HG02678 (cell line): ENCODE data around the gene TCF25.
A peak's percentile ranks its signal among the peaks of the same experiment; 100 is the strongest.
"Not testable (repeated sequence)": the region's sequence is repeated elsewhere in the genome, so short reads cannot be mapped to it uniquely, and the experiment has no call there.

Experiments used
- ATAC-seq: cut with Tn5 transposase; IDR thresholded peaks from one replicate; pipeline ENCODE4 v1.9.1; 2021; ENCODE audit warnings: mild to moderate bottlenecking, moderate library complexity; ENCODE audit not compliant: unreplicated experiment

TCF25 gene

GRCh38 chr16:89904606-89905510 is 31.5 kb downstream of the TCF25 start:
- no peak for ATAC-seq

DNA sequence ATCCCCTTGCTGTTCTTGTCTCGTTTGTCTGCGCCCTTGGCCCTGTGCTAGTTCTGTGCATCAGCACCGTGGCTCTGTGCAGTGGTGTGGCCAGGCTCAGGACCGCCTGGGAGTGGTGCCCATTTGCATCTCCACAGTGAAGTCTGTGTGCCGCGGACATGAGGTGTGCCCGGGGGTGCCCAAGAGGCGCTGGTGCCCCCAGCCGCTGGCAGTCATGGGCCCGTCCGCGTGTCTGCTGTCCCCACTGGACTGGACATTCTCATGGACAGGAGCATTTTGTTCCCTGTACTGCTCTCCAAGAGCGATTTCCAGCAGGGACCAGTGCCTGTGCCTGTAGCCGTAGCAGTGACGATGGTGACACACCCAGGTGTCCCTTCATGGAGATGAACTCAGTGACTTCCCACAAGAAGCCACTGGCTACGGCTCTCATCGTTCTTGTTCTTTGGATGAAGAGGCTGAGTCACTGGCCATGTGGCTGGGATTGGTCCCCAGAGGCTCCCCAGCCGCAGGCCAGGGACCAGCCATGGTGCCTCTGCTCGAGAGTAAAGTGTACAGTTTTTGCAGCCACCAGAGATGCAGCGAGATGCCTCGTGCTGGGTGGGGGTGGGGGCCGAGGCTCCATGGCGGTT is 32.2 kb downstream of the TCF25 start:
- ATAC-seq: no peak

- ATAC-seq: no peak
These were observed 33.0 kb downstream of the TCF25 start for GRCh38 chr16:89906140-89907025.

- no peak for ATAC-seq
These were observed 33.8 kb downstream of the TCF25 start for GRCh38 chr16:89907055-89907814.

DNA sequence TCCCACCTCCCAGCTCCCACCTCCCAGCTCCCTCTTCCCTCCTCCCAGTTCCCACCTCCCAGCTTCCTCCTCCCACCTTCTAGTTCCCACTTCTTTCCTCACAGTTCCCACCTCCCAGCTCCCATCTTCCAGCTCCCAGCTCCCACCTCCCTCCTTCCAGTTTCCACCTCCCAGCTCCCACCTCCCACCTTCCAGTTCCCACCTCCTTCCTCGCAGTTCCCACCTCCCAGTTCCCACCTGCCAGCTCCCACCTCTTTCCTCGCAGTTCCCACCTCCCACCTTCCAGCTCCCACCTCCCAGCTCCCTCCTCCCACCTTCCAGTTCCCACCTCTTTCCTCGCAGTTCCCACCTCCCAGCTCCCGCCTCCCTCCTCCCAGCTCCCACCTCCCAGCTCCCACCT is 34.8 kb downstream of the TCF25 start:
- ATAC-seq: no peak

DNA sequence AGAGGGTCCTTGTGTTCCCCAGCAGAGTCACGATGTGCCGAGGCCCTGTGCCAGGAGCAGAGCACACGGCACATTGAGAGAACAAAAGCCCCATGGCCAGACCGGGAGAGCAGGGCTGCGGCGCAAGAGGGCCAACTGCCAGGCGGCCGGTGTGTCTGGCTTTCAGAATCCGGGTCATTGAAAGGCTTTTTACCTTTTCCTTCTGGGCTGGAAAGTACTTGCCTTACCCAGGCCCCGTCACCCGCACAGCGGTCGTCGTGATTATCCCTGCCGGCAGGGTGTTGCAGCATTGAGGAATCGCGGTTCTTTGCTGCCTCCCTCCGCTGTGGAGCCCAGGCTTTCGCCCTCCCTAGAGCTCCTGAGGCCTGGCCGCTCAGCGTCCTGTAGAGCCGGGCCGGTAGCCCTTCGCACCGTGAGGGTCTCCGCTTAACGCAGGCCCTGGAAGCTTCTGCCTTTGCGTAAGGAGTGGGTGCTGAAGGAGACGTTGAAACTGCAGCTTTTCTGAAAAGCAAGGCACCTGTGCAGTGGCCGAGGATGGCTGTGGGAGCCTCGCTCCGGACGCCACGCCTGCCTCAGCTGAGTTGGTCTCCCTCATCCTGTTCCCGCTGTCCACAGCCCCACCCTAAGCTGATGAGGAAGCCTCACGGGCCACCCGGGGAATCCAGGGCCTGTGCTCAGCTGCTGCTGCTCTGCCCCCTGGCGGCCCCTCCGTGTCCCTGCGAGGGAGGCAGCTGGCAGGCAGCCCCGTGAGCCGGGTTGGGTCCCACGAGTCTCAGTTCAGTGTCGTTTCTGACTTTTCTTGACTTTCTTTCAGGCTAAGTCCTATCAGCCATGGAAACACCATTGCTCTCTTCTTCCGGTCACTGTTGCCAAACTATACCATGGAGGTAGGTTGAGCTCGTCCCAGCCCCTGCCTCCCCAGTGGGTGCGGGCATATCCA is 36.7 kb downstream of the TCF25 start:
- ATAC-seq: no peak

DNA sequence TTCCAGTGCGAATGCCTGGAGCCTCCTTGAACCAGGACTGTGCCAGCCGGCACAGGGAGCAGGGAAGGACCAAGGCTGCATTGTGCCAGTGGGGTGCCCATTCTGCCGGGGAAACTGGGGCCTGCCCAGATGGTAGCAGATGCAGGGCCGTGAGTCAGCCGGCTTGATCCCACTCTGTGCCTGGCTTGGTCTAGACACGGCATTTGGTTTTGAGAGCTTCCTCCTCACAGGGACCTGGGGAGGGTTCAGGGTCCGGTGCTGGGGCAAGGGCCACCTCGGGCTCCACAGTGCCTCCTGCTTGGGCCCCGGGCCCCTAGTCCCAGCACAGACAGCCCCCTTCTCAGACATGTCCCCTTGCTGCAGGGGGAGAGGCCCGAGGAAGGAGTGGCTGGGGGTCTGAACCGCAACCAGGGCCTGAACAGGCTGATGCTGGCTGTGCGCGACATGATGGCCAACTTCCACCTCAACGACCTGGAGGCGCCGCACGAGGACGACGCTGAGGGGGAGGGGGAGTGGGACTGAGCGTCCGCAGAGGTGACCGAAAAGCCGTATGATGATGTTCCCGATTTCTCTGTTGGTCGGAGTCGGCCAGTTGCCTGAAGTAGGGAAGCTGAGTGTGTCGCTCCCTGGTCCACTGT is 37.4 kb downstream of the TCF25 start:
- ATAC-seq: no peak

DNA sequence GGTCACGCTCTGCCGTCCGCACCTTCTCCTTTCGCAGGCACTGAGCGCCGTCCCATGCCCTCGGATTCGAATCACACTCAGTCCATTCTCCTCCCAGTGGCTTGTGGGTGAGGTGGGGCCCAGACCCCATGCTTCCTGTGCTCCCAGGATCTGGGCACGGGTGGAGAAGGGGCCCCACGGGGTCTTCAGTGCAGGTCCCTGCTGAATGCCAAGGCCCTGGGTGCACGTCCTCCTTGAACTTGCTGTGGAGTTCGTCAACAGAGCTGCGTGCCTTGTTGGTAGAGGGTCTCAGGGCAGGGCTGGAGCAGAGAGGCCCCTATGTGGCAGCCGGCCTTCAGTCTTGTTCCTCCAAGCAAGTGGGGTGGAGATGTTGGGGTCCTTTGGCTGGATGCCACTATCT is 38.0 kb downstream of the TCF25 start:
- ATAC-seq: no peak

- ATAC-seq: no peak
These were observed 38.8 kb downstream of the TCF25 start for GRCh38 chr16:89912143-89912542.

DNA sequence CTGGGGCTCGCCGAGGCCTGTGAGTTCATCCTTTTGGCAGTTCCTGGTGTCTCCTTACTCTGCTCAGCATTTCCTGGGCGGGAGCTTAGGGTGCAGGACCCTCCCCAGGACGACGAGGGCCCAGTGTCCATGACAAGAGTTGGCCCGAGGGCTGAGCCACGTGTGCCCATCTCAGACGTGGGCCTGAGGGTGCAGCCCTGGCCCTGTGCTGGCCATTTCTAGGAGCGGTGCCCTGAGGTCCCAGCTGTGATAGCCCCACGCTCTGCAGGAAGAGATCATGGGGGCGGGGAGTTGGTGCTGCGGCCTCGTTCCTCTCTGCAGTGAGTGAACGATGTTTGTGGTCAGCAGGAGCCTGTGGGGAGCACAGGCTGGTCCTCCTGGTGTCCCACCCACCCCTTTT is 39.2 kb downstream of the TCF25 start:
- no peak for ATAC-seq

DNA sequence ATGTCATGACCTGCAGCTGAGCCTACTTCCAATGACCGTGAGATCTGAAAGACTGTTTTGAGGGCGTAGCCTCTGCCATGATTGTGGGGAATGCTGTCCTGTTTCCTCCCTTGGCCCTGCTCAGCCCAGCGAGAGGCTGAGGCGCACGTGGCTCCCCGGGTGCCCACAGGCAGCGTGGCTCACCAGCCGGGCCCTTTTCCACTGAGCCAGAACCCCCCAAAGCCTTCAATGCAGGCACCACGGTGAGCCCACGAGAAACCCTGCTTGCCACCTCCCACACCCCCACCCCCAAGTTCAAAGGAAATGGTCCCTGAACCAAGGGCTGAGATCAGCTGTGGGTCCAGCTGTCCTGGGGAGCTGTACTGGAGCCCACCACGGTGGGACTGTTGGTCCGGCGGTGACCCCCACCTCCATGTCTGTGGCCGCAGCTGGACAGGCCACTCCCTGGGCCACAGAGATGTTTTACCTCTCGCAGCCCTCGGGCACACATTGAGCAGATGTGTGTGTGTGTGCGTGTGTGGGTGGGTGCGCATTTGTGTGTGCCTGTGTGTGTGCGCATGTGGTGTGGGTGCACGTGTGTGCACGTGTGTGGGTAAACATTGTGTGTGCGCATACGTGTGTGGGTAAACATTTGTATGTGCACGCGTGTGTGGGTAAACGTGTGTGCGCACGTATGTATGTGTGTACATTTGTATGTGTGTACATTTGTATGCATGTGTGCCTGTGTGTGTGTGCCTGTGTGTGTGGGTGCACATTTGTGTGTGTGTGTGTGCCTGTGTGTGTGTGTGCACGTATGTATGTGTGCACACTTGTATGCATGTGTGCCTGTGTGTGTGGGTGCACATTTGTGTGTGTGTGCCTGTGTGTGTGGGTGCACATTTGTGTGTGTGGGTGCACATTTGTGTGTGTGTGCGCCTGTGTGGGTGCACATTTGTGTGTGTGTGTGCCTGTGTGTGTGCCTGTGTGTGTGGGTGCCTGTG is 40.3 kb downstream of the TCF25 start:
- no peak for ATAC-seq

DNA sequence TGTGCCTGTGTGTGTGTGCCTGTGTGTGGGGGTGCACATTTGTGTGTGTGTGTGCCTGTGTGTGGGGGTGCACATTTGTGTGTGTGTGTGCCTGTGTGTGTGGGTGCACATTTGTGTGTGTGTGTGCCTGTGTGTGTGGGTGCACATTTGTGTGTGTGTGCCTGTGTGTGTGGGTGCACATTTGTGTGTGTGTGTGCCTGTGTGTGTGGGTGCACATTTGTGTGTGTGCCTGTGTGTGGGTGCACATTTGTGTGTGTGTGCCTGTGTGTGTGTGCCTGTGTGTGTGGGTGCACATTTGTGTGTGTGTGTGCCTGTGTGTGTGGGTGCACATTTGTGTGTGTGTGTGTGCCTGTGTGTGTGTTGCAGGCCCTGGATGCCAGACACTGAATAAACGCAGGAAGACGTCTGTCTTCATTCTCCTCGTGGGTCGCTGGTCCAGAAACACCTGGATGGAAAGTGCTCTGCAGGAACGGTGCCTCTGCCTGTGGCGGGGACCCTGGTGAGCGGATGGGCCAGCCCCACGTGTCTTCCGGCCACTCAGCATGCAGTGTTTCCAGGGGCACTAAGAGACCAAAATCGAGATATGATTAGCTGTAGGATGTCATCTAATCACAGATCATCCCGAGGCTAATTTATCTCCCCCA is 41.4 kb downstream of the TCF25 start:
- not testable (repeated sequence) for ATAC-seq

GRCh38 chr16:89915303-89916232 is 42.2 kb downstream of the TCF25 start:
- no peak for ATAC-seq

GRCh38 chr16:89917773-89918452 is 44.5 kb downstream of the TCF25 start:
- peak; percentile 86 for ATAC-seq

DNA sequence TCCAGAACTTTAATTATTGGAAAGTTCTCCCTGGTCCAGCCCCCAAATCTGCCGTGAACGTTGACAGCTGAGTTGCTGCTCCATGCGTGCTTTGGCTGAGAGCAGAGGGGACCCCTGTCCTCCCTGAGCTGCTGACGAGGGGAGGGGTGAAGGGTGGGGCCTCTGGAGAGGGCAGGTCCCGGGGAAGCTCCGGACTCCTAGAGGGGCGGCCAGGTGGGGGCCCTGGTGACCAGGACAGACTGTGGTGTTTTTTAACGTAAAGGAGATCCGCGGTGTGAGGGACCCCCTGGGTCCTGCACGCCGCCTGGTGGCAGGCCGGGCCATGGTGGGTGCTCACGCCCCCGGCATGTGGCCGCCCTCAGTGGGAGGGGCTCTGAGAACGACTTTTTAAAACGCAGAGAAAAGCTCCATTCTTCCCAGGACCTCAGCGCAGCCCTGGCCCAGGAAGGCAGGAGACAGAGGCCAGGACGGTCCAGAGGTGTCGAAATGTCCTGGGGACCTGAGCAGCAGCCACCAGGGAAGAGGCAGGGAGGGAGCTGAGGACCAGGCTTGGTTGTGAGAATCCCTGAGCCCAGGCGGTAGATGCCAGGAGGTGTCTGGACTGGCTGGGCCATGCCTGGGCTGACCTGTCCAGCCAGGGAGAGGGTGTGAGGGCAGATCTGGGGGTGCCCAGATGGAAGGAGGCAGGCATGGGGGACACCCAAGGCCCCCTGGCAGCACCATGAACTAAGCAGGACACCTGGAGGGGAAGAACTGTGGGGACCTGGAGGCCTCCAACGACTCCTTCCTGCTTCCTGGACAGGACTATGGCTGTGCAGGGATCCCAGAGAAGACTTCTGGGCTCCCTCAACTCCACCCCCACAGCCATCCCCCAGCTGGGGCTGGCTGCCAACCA is 45.3 kb downstream of the TCF25 start, which contains the start of gene MC1R:
Gene MC1R, plus strand, starts transcription at position 410 of the 895 bp plus-strand sequence. Its CDS starts 397 bp downstream, at position 807.
- no peak for ATAC-seq
